GM21360 (cell line): ENCODE data around the gene RRH.
"Not testable (repeated sequence)": the region's sequence is repeated elsewhere in the genome, so short reads cannot be mapped to it uniquely, and the experiment has no call there.

ENCODE experiments used
- ATAC-seq: cut with Tn5 transposase; IDR thresholded peaks from one replicate; pipeline ENCODE4 v1.9.1; 2021; ENCODE audit warnings: mild to moderate bottlenecking, moderate library complexity; ENCODE audit not compliant: unreplicated experiment

RRH gene

GRCh38 chr4:109827672-109828071, at the start of gene RRH:
TSS of gene RRH (plus strand) at chr4:109827972. CDS start at chr4:109828028, 56 bp downstream.
- ATAC-seq, result no peak

GRCh38 chr4:109782092-109782491, 45.7 kb upstream of the RRH start:
- ATAC-seq, result not testable (repeated sequence)

- no peak for ATAC-seq
Observed at GRCh38 chr4:109786846-109787245, 40.9 kb upstream of the RRH start.

GRCh38 chr4:109787807-109788206, 40.0 kb upstream of the RRH start:
- no peak for ATAC-seq

DNA sequence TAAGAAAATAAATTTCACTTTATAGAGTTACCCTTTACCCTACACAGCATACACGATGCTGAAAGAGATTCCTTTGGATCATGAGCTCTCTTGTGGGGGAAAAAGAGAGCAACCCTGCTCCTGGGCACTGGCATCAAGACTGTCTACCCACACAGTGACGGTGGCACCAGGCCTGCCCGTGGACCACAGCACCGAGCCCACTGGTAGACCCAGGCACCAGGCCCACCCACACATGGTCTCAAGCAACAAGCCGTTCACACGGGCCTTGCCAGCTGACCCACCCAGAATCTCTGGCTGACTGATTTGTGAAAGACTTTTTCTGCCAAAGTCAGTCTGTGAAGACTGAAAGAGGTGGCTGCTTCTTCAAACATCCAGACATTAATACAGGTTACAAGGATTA, 32.7 kb upstream of the RRH start:
- no peak for ATAC-seq

- ATAC-seq, result no peak
Observed at GRCh38 chr4:109798866-109799265, 28.9 kb upstream of the RRH start.

- no peak for ATAC-seq
Observed at GRCh38 chr4:109801099-109801789, 26.5 kb upstream of the RRH start.

DNA sequence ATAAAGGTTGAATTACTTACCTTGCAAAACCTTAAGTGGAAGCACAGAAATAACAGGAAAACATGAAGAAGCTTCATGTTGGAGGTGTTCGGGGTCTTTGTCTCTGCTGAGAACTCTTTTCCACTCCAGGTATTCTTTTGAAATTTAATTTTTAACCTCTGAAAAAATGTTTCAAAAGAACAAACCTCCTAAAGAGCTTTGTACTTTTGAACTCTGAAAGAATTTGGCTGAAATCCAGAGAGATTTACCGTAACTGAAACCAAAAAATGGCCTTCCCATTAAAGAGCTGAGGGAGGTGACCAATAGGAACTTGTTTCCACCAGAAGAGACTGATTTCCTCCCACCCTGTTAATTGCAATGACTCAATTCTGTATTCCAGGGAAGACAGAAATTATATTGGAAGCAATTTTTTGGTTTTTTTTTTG, 25.9 kb upstream of the RRH start, which contains the start of gene CFI:
Gene CFI, minus strand, starts transcription at position 105 of the 425 bp plus-strand sequence. Its CDS starts 28 bp downstream, at position 77.
- ATAC-seq, result no peak

- ATAC-seq, result peak; percentile 74
Observed at GRCh38 chr4:109803924-109804571, 23.7 kb upstream of the RRH start.

DNA sequence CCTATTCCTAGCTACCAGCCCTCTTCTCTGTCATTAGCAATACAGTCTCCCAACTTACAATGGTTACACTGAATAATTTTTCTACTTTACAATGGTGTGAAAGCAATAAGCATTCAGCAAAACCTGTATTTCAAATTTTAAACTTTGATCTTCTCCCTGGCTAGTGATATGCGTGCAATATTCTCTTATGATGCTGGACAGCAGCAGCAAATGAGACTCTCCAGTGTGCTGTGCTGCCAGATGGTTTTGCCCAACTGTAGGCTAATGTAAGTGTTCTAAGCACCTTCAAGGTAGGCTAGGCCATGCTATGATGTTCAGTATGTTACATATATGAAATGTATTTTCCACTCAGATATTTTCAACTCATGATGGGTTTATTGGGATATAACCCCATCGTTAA, 18.1 kb upstream of the RRH start:
- no peak for ATAC-seq

- no peak for ATAC-seq
Observed at GRCh38 chr4:109810552-109811387, 17.0 kb upstream of the RRH start.

DNA sequence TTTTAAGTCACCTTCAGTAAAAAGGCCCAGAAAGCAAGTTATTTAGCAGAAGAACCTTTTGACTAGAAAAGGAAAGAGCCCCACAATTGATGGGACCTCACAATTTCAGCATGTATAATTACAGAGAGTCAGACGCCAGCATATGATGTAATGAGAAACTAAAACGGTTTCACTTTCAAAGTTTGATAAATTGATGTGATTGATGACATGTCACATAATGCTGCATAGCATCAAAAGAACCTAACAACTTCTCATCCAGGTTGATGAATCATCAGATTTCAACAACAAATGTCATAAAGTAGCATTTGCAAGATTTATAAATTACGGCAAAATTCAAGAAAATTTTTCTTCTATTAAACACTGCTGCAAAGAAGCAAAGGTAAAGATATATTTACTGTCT, 16.1 kb upstream of the RRH start:
- ATAC-seq, result no peak

GRCh38 chr4:109815151-109816081, 12.4 kb upstream of the RRH start, which contains the start of gene GAR1:
TSS of gene GAR1 (plus strand) at chr4:109815762. CDS start at chr4:109816165, 403 bp downstream.
- peak; percentile 99 for ATAC-seq

DNA sequence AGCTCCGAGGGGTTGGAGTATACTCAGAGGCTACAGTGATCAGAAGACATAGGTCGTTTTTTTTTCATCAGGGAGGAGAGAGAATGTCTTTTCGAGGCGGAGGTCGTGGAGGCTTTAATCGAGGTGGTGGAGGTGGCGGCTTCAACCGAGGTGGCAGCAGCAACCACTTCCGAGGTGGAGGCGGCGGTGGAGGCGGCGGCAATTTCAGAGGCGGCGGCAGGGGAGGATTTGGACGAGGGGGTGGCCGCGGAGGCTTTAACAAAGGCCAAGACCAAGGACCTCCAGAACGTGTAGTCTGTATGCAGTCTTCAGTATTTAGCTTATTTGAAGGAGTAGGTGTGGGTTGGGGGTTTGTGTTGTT, 11.7 kb upstream of the RRH start:
- ATAC-seq, result no peak

GRCh38 chr4:109816894-109817293, 10.9 kb upstream of the RRH start:
- no peak for ATAC-seq

DNA sequence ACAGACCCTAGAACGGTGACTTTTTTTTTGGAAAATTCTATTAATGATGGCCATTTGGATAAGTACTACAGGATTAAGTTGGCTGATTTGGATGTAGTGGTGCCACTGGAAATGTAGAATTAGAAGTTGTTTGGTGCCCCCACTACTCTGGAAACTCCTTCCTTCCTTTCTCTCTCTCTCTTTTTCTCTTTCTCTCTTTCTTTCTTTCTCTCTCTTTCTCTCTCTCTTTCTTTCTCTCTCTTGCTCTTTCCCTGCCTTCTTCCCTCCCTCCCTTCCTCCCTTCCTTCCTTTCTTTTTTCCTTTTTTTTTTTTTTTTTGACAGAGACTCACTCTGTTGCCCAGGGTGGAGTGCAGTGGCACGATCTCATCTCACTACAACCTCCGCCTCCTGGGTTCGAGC, 9.5 kb upstream of the RRH start:
- ATAC-seq, result no peak

- ATAC-seq, result no peak
Observed at GRCh38 chr4:109820563-109820962, 7.2 kb upstream of the RRH start.

- ATAC-seq, result no peak
Observed at GRCh38 chr4:109821185-109821584, 6.6 kb upstream of the RRH start.

DNA sequence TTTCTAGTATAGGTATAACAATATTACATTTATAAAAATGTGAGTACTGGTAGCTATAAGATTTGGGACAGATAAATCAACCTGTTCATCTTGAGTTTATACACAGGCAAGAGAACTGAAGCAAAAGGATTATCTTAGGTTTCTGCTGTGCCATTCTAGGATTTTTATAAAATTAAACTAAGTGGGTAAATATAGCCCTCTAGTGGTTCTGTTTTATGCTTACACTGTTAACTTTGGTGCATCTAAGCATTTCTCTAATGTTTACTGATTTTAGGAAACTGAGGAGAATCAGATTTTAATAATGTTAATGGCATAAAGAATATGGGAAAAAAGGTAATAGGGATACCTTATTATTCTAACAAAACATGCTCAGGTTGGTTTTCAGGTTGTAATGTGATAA, 1.1 kb upstream of the RRH start:
- ATAC-seq, result peak; percentile 55

DNA sequence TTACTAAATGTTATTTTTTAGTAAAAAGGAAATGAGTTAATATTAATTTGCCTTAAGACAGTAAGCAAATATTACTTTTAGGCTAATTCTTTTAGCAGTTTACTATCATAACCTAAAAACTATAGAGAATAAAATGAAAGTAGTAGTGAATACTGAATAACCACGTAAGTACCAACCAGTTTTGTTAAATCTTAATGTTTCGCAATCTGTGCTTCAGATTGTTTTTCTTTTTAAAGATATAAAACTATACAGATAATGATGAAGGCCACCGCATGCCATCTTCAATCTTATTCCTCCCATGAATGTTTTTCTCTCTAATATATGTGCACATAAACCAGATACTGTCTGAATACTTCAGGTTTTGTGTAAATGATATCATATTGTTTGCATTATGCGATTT, 6.0 kb downstream of the RRH start:
- no peak for ATAC-seq

DNA sequence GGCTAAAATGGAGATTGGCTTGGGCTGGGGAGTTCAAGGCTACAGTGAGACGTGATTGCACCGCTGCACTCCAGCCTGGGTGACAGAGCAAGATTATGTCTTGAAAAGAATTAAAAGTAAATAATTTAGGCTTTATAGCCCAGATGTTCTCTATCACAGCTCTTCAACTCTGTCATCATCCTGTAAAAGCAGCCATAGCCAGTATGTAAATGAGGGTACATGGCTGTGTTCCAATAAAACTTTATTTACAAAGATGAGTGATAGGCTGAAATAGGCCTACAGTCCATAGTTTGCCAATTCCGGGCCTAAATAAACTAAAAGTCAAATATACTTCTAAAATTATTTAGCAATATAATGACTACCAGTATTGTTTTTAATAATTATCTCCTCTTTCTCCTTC, 9.2 kb downstream of the RRH start:
- ATAC-seq, result no peak
